Omental fat pad (tissue), 4 donors: Measurements from ENCODE around the gene KISS1R. TPM values are rescaled to one million over a fixed set of nuclear protein-coding genes. Genes with fewer than 3 reads are reported as not detected.

ENCODE experiments used
- ATAC-seq: fragments of 150-250 bp; one replicate; pipeline ENCODE4 v1.9.1; 2016; ENCODE audit warnings: mild to moderate bottlenecking, moderate library complexity; ENCODE audit not compliant: low FRiP score
- DNase-seq: peaks from one replicate; pipeline ENCODE4 v3.0.0-alpha.2; 2019; ENCODE audit warnings: low spot score
- CTCF ChIP-seq, 3 donors: fragments of 450-650 bp; IDR thresholded peaks; one replicate each; pipeline ENCODE4 v1.5.1; 2016 to 2017; ENCODE audit warnings: antibody characterized with exemption in 3 of 3, mild to moderate bottlenecking in 3 of 3, moderate library complexity in 2 of 3
- total RNA-seq, 4 donors: library from RNA; depleted of rRNA; stranded (reverse); fragments of >200 nt; gene quantifications; one replicate each; pipeline ENCODE4 v1.1.0, GENCODE V29; 2016

KISS1R gene
- total RNA-seq, 4 donors from 2014 or later, result 0.24 TPM; not detected in 3

DNA sequence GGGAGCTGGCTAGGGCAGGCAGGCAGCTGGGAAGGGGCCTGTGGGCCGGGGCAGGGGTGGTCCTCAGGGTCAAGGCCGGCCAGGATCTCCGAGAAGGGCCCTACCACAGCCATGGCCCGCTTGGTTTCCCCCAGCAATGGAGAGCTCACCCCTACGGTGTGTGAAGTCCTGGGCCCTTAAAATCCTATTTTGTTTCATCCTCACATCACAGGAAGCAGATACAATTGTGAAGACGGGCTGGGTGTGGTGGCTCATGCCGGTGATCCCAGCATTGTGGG lies 15.1 kb upstream of the KISS1R start:
- no peak for DNase-seq
- ATAC-seq, result no peak
- no peak for TF ChIP-seq CTCF (IDR thresholded peaks at IDR 0.05)

DNA sequence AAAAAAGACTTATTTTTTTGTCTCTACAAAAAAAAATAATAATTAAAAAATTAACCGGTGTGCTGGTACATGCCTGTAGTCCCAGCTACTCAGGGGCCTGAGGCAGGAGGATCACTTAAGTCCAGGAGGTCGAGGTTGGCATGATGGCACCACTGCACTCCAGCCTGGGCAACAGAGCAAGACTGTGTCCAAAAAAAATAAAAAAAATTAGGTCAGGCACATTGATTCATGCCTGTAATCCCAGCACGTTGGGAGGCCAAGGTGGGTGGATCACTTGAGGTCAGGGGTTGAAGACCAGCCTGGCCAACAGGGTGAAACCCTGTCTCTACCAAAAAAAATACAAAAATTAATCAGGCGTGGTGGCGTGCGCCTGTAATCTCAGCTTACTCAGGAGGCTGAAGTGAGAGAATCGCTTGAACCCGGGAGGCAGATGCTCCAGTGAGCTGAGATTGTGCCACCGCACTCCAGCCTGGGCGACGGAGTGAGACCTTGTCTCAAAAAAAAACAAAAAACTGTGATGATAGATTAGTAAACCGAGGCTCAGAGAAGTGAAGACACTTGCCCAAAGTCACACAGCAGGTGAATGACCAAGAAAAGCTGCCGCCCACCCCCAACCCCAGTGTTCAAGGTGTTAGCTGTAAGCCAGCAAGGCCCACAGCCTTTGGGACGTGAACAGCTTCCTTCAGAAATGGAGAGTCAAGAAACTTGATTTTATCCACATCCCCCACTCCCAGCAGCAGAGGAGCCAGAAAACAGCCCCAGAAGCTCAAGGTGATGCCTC lies 14.5 kb upstream of the KISS1R start:
- ATAC-seq (no peak), DNase-seq (no peak)
- TF ChIP-seq CTCF (IDR thresholded peaks at IDR 0.05), result no peak

DNA sequence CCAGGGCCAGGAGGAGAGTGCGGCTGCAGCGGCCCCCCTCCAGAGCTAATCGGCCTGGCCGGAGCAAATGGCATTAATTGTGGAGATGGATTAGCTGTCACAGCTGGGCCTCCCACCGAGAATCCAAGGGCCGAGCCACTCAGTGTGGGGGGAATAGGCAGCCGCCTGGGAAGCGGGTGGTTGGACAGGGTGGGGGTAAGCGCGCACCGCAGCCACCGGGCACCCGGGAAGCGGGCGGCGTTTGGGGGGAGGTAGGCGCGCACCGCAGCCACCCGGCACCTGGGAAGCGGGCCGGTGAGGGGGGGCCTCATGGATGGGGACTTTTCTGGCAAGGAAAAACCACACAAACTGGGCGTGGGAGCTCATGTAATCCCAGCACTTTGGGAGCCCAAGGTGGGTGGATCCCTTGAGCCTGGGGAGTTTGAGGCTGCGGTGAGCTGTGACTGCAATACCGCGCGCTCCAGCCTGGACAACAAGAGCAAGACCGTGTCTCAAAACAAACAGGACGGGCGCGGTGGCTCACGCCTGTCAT lies 13.8 kb upstream of the KISS1R start:
- DNase-seq (no peak), ATAC-seq (no peak)
- TF ChIP-seq CTCF (IDR thresholded peaks at IDR 0.05), result no peak

DNA sequence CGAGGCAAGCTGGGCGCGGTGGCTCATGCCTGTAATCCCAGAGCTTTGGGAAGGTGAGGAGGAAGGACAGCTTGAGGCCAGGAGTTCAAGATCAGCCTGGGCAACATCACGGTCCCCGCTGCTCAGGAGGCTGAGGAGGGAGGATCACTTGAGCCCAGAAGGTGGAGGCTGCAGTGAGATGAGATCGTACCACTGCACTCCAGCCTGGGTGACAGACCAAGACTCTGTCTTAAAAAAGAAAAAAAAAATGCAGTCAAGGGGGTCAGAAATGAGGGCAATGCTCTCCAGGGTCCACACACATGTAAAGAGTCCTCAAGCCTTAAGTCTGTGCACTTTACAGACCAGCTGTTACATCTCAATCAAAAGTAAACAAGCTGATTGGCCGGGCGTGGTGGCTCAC lies 12.6 kb upstream of the KISS1R start:
- TF ChIP-seq CTCF (IDR thresholded peaks at IDR 0.05), result no peak
- no peak for DNase-seq
- ATAC-seq, result no peak

DNA sequence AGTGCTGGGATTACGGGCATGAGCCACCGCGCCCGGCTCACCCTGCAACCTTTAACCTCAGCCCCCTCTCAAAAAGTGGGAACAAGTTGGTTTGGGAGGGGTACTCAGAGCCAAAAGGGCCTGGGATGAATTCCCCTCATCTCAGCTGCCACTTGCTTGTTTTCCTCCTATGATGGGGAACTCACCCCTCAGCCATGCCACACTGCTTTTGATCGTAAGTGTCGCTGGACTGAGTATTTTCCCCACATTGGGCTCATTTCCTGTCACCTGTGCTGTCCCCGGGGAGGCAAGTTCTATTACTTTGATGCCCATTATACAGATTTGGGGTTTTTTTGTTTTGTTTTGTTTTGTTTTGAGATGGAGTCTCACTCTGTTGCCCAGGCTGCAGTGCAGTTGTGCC lies 10.7 kb upstream of the KISS1R start:
- no peak for TF ChIP-seq CTCF (IDR thresholded peaks at IDR 0.05)
- DNase-seq (no peak), ATAC-seq (no peak)

GRCh38 chr19:907183-907853 lies 9.8 kb upstream of the KISS1R start:
- peak; percentile 11 for ATAC-seq
- TF ChIP-seq CTCF (IDR thresholded peaks at IDR 0.05), result no peak
- no peak for DNase-seq
